ENCODE results near the gene C13orf46. TPM values are rescaled to one million over a fixed set of nuclear protein-coding genes. Genes with fewer than 3 reads are reported as not detected.

C13orf46 gene
- total RNA-seq, 6 experiments from 2014 or later: 1.4 to 2.5 (median 2.0) TPM

DNA sequence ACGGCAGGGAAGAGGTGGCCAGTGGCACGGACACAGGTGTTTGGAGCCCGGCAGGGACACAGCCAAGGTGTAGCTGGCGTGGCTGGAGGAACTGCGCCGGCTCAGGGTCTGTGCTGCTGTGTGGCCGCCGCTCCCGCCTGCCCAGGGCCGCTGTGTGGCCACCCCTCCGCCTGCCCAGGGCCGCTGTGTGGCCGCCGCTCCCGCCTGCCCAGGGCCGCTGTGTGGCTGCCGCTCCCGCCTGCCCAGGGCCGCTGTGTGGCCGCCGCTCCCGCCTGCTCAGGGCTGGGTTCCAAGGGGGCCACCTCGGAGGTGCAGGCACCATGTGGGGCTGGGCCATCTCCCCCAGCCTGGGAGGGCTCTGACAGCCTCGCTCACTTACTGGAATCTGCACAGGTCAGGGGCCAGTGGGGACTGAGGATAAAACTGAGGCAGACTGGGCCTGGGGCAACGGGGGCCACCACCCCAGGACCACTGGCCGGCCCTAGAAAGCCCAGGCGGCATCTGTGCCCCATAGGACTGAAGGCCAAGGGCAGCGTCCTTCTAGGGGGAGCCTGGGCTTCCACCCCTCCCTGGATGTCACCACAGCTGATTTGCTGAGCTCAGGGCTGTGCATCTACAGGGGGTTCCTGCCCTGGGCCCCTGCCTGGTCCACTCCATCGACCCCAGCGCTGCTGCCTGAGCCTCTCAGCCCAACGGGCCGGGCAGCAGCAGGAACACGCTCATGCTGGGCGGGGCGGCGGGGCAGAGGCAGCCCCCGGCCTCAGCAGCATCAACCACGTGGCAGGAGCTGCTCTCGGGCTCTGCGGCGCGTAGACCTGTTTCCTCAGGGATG, 21.5 kb downstream of the C13orf46 start:
- TF ChIP-seq, protein P1, sequence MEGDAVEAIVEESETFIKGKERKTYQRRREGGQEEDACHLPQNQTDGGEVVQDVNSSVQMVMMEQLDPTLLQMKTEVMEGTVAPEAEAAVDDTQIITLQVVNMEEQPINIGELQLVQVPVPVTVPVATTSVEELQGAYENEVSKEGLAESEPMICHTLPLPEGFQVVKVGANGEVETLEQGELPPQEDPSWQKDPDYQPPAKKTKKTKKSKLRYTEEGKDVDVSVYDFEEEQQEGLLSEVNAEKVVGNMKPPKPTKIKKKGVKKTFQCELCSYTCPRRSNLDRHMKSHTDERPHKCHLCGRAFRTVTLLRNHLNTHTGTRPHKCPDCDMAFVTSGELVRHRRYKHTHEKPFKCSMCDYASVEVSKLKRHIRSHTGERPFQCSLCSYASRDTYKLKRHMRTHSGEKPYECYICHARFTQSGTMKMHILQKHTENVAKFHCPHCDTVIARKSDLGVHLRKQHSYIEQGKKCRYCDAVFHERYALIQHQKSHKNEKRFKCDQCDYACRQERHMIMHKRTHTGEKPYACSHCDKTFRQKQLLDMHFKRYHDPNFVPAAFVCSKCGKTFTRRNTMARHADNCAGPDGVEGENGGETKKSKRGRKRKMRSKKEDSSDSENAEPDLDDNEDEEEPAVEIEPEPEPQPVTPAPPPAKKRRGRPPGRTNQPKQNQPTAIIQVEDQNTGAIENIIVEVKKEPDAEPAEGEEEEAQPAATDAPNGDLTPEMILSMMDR (IDR thresholded peaks at IDR 0.05): no peak
- Mint-ChIP-seq H3K4me3 (no peak overlapping the region; the same call in 1 of the 2 replicates), H3K27me3 (ENCODE audit: insufficient read depth) (peaks cover 14% of the 10 kb centered on the region), H3K27ac (no peak overlapping the region), H3K9me3 (no peaks in the 10 kb centered on the region), H3K36me3 (ENCODE audit: low read depth) (peaks cover 24% of the 10 kb centered on the region), H3K4me1 (ENCODE audit: low read depth) (peaks cover 26% of the 10 kb centered on the region)
- no peak for DNase-seq

DNA sequence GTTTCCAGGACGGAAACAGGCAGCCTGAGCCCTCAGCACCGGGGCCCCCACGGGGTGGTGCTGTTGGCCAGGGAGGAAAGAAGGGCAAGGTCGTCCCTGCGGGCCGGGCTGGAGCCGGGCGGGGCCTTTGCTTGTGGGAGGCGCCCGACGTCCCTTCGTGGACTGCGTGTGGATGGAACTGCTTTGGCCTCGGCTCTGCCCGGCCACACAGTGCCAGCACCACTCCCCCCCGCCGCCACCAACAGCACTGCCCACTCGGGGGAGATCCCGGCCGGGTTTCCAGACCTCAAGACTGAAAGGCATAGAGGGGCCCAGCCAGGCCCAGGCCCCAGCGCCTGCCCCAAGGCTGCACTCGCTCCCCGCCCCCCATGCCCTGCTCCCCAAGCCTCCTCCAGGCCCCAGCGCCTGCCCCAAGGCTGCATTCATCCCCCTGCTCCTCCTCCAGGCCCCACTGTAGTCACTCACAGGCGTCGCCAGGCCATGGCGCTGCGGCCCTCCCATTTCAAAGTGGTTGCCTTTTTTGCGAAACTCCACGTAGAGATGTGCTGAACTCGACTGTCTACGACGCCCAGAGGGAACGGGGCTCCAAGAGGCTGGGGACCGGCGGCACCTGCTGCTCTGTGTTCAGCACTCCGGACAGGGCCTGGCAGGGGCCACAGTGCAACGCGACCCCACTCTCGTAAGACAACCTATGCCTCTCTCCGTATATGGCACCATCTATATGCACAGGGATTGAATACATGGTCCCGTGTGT, 22.5 kb downstream of the C13orf46 start:
- Mint-ChIP-seq H3K9me3 (no peaks in the 10 kb centered on the region), H3K4me1 (ENCODE audit: low read depth) (peaks cover 27% of the 10 kb centered on the region), H3K27me3 (ENCODE audit: insufficient read depth) (peaks cover 14% of the 10 kb centered on the region), H3K4me3 (no peak overlapping the region; the same call in 1 of the 2 replicates), H3K36me3 (ENCODE audit: low read depth) (peaks cover 18% of the 10 kb centered on the region), H3K27ac (peak overlapping the region; percentile 21)
- TF ChIP-seq, protein P1 (IDR thresholded peaks at IDR 0.05): peak; percentile 82
- peak; percentile 59 for DNase-seq

DNA sequence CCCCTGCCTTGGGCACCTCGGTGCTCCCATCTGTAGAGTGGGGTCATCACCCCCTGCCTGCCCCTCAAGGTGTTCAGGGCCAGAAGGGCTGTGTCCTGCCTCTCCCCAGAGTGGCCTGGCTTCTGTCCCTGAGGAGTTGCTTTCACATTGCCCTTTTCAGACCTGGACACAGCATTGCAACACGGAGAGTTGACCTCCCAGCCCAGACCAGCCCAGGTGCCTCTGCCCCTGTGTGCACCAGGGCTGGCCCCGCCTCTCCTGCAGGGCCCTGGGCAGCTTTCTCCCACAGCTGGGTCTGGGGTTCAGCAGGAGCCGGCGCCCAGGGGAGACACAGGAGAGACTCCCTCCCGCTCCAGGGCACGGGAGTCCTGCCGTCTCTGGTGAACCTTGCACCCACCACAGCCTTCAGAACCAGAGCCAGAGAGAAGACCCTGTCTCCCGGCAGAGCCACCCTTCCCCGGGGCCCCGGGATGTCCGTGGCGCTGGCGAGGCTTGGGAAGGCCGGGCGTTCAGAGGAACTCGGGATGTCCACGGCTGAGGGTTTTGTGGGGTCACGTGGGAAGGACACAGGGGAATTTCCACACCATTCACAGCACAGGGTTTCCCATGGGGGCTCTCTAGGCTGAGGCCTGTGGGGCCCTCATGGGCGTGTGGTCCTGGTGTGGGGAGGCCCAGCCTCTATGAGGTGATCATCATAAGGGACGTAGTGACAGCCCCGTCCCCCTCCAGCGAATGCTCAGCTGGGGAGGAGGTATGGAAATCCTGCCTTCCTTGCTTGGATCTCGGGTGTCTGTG, 23.2 kb downstream of the C13orf46 start:
- H3K9me3 Mint-ChIP-seq: no peaks in the 10 kb centered on the region
- H3K4me3 Mint-ChIP-seq: no peak overlapping the region
- DNase-seq: no peak
- H3K36me3 Mint-ChIP-seq (ENCODE audit: low read depth): peaks cover 10% of the 10 kb centered on the region
- peaks cover 27% of the 10 kb centered on the region for H3K4me1 Mint-ChIP-seq (ENCODE audit: low read depth)
- peak overlapping the region; percentile 21; the same call in 1 of the 2 replicates for H3K27ac Mint-ChIP-seq
- TF ChIP-seq, protein P1 (IDR thresholded peaks at IDR 0.05): no peak
- peaks cover 14% of the 10 kb centered on the region for H3K27me3 Mint-ChIP-seq (ENCODE audit: insufficient read depth)

- Mint-ChIP-seq H3K4me1 (ENCODE audit: low read depth) (peaks cover 27% of the 10 kb centered on the region), H3K27me3 (ENCODE audit: insufficient read depth) (peaks cover 15% of the 10 kb centered on the region), H3K27ac (no peak overlapping the region), H3K36me3 (ENCODE audit: low read depth) (peaks cover 1% of the 10 kb centered on the region), H3K9me3 (no peaks in the 10 kb centered on the region), H3K4me3 (no peak overlapping the region)
- TF ChIP-seq, protein P1 (IDR thresholded peaks at IDR 0.05): no peak
- DNase-seq: no peak
Observed at GRCh38 chr13:113949546-113949945, 24.3 kb downstream of the C13orf46 start.

DNA sequence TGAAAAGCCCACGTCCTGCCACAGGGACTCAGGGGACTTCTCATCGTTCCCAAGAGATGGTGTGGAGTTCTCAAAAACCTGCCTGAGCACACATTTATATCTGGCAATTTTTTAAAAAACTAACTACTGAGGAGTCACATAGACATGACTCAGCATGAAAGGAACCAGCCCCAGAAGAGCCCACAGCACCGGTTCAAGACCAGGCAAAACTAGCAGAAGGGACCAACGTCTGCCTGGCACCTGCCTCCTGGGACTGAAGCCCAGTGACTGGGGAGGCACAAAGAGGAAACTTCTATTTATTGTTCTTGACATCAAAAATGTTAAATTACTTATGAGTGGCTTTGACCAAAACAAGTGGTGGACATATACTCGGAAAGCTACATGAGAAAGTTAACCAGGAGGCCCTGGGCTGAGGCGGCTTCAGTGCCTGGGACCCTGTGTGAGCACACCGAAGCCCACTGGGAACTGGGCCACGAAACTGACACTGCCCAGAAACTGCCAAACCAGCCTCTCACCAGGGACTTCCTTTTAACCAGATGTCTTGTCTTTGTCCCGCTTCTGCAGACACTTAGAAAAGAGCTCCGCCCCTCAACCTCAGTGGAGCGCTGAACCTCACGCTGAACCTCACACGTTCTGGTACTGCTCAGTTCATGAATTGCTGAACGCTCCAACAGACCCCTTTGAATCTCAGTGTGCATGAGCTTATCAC, 25.7 kb downstream of the C13orf46 start:
- Mint-ChIP-seq H3K27me3 (ENCODE audit: insufficient read depth) (peaks cover 18% of the 10 kb centered on the region), H3K4me3 (no peak overlapping the region), H3K9me3 (no peaks in the 10 kb centered on the region), H3K27ac (peak overlapping the region; percentile 85), H3K36me3 (ENCODE audit: low read depth) (peaks cover 6% of the 10 kb centered on the region), H3K4me1 (ENCODE audit: low read depth) (peaks cover 27% of the 10 kb centered on the region)
- TF ChIP-seq, protein P1 (IDR thresholded peaks at IDR 0.05): no peak
- no peak for DNase-seq
